BE2C (cell line): ENCODE data around the gene GPC6.

Experiments
- DNase-seq: peaks from one replicate; pipeline ENCODE4 v3.0.0-alpha.2; 2020
- H3K27me3 ChIP-seq: fragments of 250-450 bp; sonication (Bioruptor Pico); 2 replicates; pipeline ENCODE4 v1.5.1; 2020; ENCODE audit warnings: mild to moderate bottlenecking
- H3K36me3 ChIP-seq: fragments of 250-450 bp; sonication (Bioruptor Pico); 2 replicates; pipeline ENCODE4 v1.5.1; 2020; ENCODE audit warnings: mild to moderate bottlenecking
- H3K4me1 ChIP-seq: fragments of 250-450 bp; sonication (Bioruptor Pico); 2 replicates; pipeline ENCODE4 v1.5.1; 2020
- H3K4me3 ChIP-seq: 2 replicates; pipeline ENCODE4 v1.5.1; 2011; ENCODE audit warnings: low read depth, low read length
- H3K9me3 ChIP-seq: fragments of 250-450 bp; sonication (Bioruptor Pico); 2 replicates; pipeline ENCODE4 v1.5.1; 2020
- CTCF ChIP-seq: IDR thresholded peaks from 2 replicates; pipeline ENCODE4 v1.5.1; 2012; ENCODE audit warnings: mild to moderate bottlenecking, low read depth, low read length

The GPC6 gene

GRCh38 chr13:93517658-93518057 is 291.1 kb downstream of the GPC6 start:
- H3K27me3 ChIP-seq, result no peaks in the 10 kb centered on the region
- no peak for DNase-seq
- peaks cover 10% of the 10 kb centered on the region for H3K4me1 ChIP-seq
- H3K9me3 ChIP-seq, result no peaks in the 10 kb centered on the region
- no peaks in the 10 kb centered on the region for H3K36me3 ChIP-seq
- no peak overlapping the region for H3K4me3 ChIP-seq
- TF ChIP-seq CTCF, result no peak

GRCh38 chr13:93521307-93521706 is 294.7 kb downstream of the GPC6 start:
- DNase-seq, result no peak
- Histone ChIP-seq H3K4me1 (peaks cover 11% of the 10 kb centered on the region), H3K36me3 (no peaks in the 10 kb centered on the region), H3K9me3 (no peaks in the 10 kb centered on the region), H3K27me3 (no peaks in the 10 kb centered on the region), H3K4me3 (no peak overlapping the region)
- TF ChIP-seq CTCF, result no peak

GRCh38 chr13:93522501-93522900 is 295.9 kb downstream of the GPC6 start:
- Histone ChIP-seq H3K4me3 (no peak overlapping the region), H3K9me3 (no peaks in the 10 kb centered on the region), H3K36me3 (no peaks in the 10 kb centered on the region), H3K27me3 (no peaks in the 10 kb centered on the region), H3K4me1 (peaks cover 15% of the 10 kb centered on the region)
- DNase-seq, result no peak
- TF ChIP-seq CTCF, result no peak

- H3K36me3 ChIP-seq, result no peaks in the 10 kb centered on the region
- DNase-seq, result no peak
- H3K4me3 ChIP-seq, result no peak overlapping the region
- peaks cover 8% of the 10 kb centered on the region for H3K4me1 ChIP-seq
- no peaks in the 10 kb centered on the region for H3K27me3 ChIP-seq
- no peak for TF ChIP-seq CTCF
- H3K9me3 ChIP-seq, result no peaks in the 10 kb centered on the region
These were observed 298.5 kb downstream of the GPC6 start for GRCh38 chr13:93525087-93525486.

- no peak for TF ChIP-seq CTCF
- Histone ChIP-seq H3K36me3 (no peaks in the 10 kb centered on the region), H3K27me3 (no peaks in the 10 kb centered on the region), H3K4me1 (peaks cover 8% of the 10 kb centered on the region), H3K9me3 (no peaks in the 10 kb centered on the region), H3K4me3 (no peak overlapping the region)
- no peak for DNase-seq
These were observed 301.2 kb downstream of the GPC6 start for GRCh38 chr13:93527748-93528297.

- Histone ChIP-seq H3K4me3 (no peak overlapping the region), H3K4me1 (peaks cover 8% of the 10 kb centered on the region), H3K36me3 (no peaks in the 10 kb centered on the region), H3K27me3 (no peaks in the 10 kb centered on the region), H3K9me3 (no peaks in the 10 kb centered on the region)
- no peak for TF ChIP-seq CTCF
- no peak for DNase-seq
These were observed 303.4 kb downstream of the GPC6 start for GRCh38 chr13:93529961-93530360.
